Adrenal gland (tissue), 12 donors: ENCODE data around the gene CDK4. TPM values are rescaled to one million over a fixed set of nuclear protein-coding genes. Genes with fewer than 3 reads are reported as not detected.

Experiments
- DNase-seq, 7 donors: peaks; one replicate each; pipeline ENCODE4 v3.0.0-alpha.2; 2019 to 2020
- H3K27ac ChIP-seq, 5 donors: fragments of 200-600 bp; sonication (generic) in 4 of 5; 1 replicate in 3 of 5; 2 replicates in 2 of 5; pipeline versions ENCODE4 v1.5.1 to v1.8.0; 2016 to 2020; ENCODE audit warnings: mild to moderate bottlenecking in 1 of 5
- H3K27me3 ChIP-seq: fragments of 200-600 bp; 2 replicates; pipeline ENCODE4 v1.8.0; 2021
- H3K36me3 ChIP-seq, 2 donors: fragments of 200-600 bp; replicated peaks in 1 of 2; 1 replicate in 1 of 2; 2 replicates in 1 of 2; pipeline versions ENCODE4 v1.5.1 to v1.8.0; 2018 to 2022
- H3K4me1 ChIP-seq, 2 donors: fragments of 200-600 bp; replicated peaks in 1 of 2; 1 replicate in 1 of 2; 2 replicates in 1 of 2; pipeline versions ENCODE4 v1.5.1 to v1.8.0; 2018 to 2021
- H3K4me3 ChIP-seq, 4 donors: fragments of 200-600 bp; sonication (generic) in 3 of 4; one replicate each; pipeline ENCODE4 v1.5.1; 2016 to 2018
- H3K9me3 ChIP-seq, 3 donors: fragments of 200-600 bp; sonication (generic) in 1 of 3; replicated peaks in 1 of 3; 1 replicate in 2 of 3; 2 replicates in 1 of 3; pipeline versions ENCODE4 v1.5.1 to v1.8.0; 2016 to 2021
- CTCF ChIP-seq, 6 experiments: fragments of 450-650 bp in 4 of 6; fragments of 200-600 bp in 2 of 6; sonication (generic) in 1 of 6; IDR thresholded peaks; 1 replicate in 5 of 6; 2 replicates in 1 of 6; pipeline versions ENCODE4 v1.5.1 to v1.8.0; 2016 to 2021; ENCODE audit warnings: antibody characterized with exemption in 6 of 6, mild to moderate bottlenecking in 2 of 6, moderate library complexity in 1 of 6
- POLR2A ChIP-seq, 2 donors: fragments of 450-650 bp; IDR thresholded peaks; one replicate each; pipeline ENCODE4 v1.6.1; 2017; ENCODE audit warnings: antibody characterized with exemption in 2 of 2, mild to moderate bottlenecking in 2 of 2, moderate library complexity in 1 of 2
- WGBS, 4 donors: extraction: QIAGEN DNeasy Blood & Tissue Kit in 2 of 4; methylation state at CpG; one replicate each; pipeline versions ENCODE4 v1.1.5 to v1.1.7; 2013 to 2017; 5-methylcytosine and 5-hydroxymethylcytosine counted together
- intact Hi-C, 2 donors: fragments of 100-400 bp; cut with DNase I; formaldehyde crosslinking; loops; one replicate each; pipeline versions ENCODE4 v1.14.1 to v1.15.0; 2022 to 2023
- polyA plus RNA-seq, 3 donors: library from polyadenylated mRNA; stranded (reverse); fragments of 200-250 nt in 2 of 3; fragments of 350-450 nt in 1 of 3; fragmentation: Illumina TruSeq in 1 of 3; extraction: RNeasy Lipid Tissue Mini Kit (QIAGEN cat#74804) in 1 of 3; gene quantifications; one replicate each; pipeline ENCODE4 v1.2.3, GENCODE V29; 2013 to 2014
- total RNA-seq, 9 donors: library from RNA; depleted of rRNA in 4 of 9; stranded (reverse); fragments of >200 nt in 4 of 9; fragments of 120-200 nt in 1 of 9; fragmentation: NEBNext Ultra II Directional in 1 of 9; extraction: Animal tissue kit (Norgen Biotek cat#: 25700) in 1 of 9; gene quantifications; one replicate each; pipeline versions ENCODE4 v1.1.0 to v1.2.4, GENCODE V29; 2013 to 2023
- donor health status: healthy with polysubstance abuse.
- donor health status: Bipolar disorder and iron deficiency.
- donor health status: DM: yes; HTN: yes; CAD: no.
- donor health status: DM: no; HTN: no; CAD: no.
- donor health status: DM: no; HTN: no; CAD: no.
- donor health status: DM: yes; HTN: yes; CAD: no.

CDK4 gene
- total and polyA plus RNA-seq, 12 donors: 46.8 to 197 (median 139) TPM

- intact Hi-C loops: loop anchor here in 1 of 2 donors (5.0 kb wide), 1 partner anchor 43 kb away; the partner anchor contains the start of genes EEF1AKMT3 and METTL1
Measured at GRCh38 chr12:57729321-57729844, 22.7 kb downstream of the CDK4 start.

GRCh38 chr12:57727758-57728395, 24.2 kb downstream of the CDK4 start:
- Histone ChIP-seq H3K36me3 (no peaks in the 10 kb centered on the region), H3K9me3 (no peaks in the 10 kb centered on the region), H3K27me3 (no peaks in the 10 kb centered on the region), H3K4me1 (peaks cover 14 to 19% of the 10 kb centered on the region in 2 donors), H3K4me3 (peak overlapping the region in 1 of 4 donors; percentile 85), H3K27ac (no peak overlapping the region)
- intact Hi-C loops: loop anchor here in 1 of 2 donors (5.0 kb wide), 1 partner anchor 44 kb away; the partner anchor contains the start of genes EEF1AKMT3 and METTL1
- TF ChIP-seq POLR2A (IDR thresholded peaks at IDR 0.05) (no peak), CTCF (IDR thresholded peaks at IDR 0.05) (no peak)
- DNase-seq: peak in 4 of 7 donors; percentile 43 to 67 (median 64)
- 47 to 62% (median 52%) methylated on average over 13 to 21 of the region's 21 CpGs for WGBS, 4 donors

More at GRCh38 chr12:57729321-57729844, 22.7 kb downstream of the CDK4 start:
- peak in 2 of 7 donors; percentile 17 to 41 for DNase-seq
- WGBS, 4 donors: 48 to 60% (median 52%) methylated on average over 5 of the region's 5 CpGs
- H3K4me1 ChIP-seq: peaks cover 14 to 19% of the 10 kb centered on the region in 2 donors
- H3K27ac ChIP-seq: no peak overlapping the region
- H3K4me3 ChIP-seq: no peak overlapping the region
- H3K9me3 ChIP-seq: no peaks in the 10 kb centered on the region
- no peaks in the 10 kb centered on the region for H3K36me3 ChIP-seq
- peaks cover 4% of the 10 kb centered on the region for H3K27me3 ChIP-seq
- TF ChIP-seq POLR2A (IDR thresholded peaks at IDR 0.05) (no peak), CTCF (IDR thresholded peaks at IDR 0.05) (no peak)

- Histone ChIP-seq H3K4me1 (peaks cover 14 to 19% of the 10 kb centered on the region in 2 donors), H3K27me3 (no peaks in the 10 kb centered on the region), H3K9me3 (no peaks in the 10 kb centered on the region), H3K27ac (peak overlapping the region in 2 of 5 donors; percentile 57 to 85), H3K36me3 (no peaks in the 10 kb centered on the region), H3K4me3 (peak overlapping the region in 3 of 4 donors; percentile 17 to 85 (median 40))
- peak; percentile 41 to 77 (median 63) for DNase-seq
- 23 to 40% (median 32%) methylated on average over 20 to 76 of the region's 76 CpGs for WGBS, 4 donors
- peak in 3 of 6 experiments; percentile 14 to 47 (median 33) for TF ChIP-seq CTCF (IDR thresholded peaks at IDR 0.05)
- TF ChIP-seq POLR2A (IDR thresholded peaks at IDR 0.05): no peak
- intact Hi-C loops: loop anchor here in 1 of 2 donors (5.0 kb wide), 1 partner anchor 45 kb away; the partner anchor contains the start of genes EEF1AKMT3 and METTL1
Measured at GRCh38 chr12:57726884-57727757, 25.0 kb downstream of the CDK4 start.
